B cell (primary cell): Measurements from ENCODE around the gene NID1.

Experiments used
- CTCF ChIP-seq: fragments of 200-600 bp; IDR thresholded peaks from one replicate; pipeline ENCODE4 v1.8.0; 2022; ENCODE audit warnings: antibody characterized with exemption, mild to moderate bottlenecking
- EZH2 ChIP-seq: IDR thresholded peaks from 2 replicates; pipeline ENCODE4 v1.6.1; 2012; ENCODE audit warnings: borderline replicate concordance, low read depth, mild to moderate bottlenecking, moderate library complexity, low read length; ENCODE audit not compliant: insufficient read depth, poor library complexity, severe bottlenecking

GRCh38 chr1:236023926-236024565 is 40.8 kb downstream of the NID1 start:
- TF ChIP-seq CTCF, result no peak
- no peak for TF ChIP-seq EZH2
